Esophagus squamous epithelium (tissue), 4 donors: ENCODE data around the gene ESR2.

Experiments used
- POLR2A ChIP-seq, 4 donors: fragments of 450-650 bp; IDR thresholded peaks; one replicate each; pipeline ENCODE4 v1.6.1; 2017; ENCODE audit warnings: antibody characterized with exemption in 4 of 4, mild to moderate bottlenecking in 4 of 4, moderate library complexity in 3 of 4
- TF ChIP-seq, protein P1 (sequence below), 6 experiments: fragments of 450-650 bp in 4 of 6; fragments of 200-600 bp in 2 of 6; sonication (generic) in 2 of 6; IDR thresholded peaks; one replicate each; pipeline ENCODE4 v1.5.1; 2016 to 2019; ENCODE audit warnings: antibody characterized with exemption in 6 of 6, mild to moderate bottlenecking in 4 of 6, moderate library complexity in 4 of 6

DNA sequence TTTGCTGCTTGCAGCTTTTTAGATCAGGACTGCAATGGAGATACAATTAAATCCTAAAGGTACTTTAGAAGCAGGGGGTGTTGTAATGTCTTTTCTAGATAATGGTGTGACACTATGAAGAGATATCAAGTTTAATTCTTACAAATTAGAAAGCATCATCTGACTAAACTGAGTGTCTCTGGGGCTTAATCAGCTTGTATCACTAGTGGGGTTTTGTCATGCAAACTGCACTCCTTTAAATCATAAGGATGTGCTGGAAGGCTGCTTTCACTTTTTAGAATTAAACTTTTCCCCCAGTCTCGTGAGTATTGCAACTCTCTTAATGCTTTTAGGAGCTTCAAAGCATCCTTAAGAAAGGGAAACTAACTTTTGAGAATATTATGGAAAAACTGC, 218.6 kb downstream of the ESR2 start:
- TF ChIP-seq, protein P1, sequence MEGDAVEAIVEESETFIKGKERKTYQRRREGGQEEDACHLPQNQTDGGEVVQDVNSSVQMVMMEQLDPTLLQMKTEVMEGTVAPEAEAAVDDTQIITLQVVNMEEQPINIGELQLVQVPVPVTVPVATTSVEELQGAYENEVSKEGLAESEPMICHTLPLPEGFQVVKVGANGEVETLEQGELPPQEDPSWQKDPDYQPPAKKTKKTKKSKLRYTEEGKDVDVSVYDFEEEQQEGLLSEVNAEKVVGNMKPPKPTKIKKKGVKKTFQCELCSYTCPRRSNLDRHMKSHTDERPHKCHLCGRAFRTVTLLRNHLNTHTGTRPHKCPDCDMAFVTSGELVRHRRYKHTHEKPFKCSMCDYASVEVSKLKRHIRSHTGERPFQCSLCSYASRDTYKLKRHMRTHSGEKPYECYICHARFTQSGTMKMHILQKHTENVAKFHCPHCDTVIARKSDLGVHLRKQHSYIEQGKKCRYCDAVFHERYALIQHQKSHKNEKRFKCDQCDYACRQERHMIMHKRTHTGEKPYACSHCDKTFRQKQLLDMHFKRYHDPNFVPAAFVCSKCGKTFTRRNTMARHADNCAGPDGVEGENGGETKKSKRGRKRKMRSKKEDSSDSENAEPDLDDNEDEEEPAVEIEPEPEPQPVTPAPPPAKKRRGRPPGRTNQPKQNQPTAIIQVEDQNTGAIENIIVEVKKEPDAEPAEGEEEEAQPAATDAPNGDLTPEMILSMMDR (IDR thresholded peaks at IDR 0.05): no peak
- TF ChIP-seq POLR2A (IDR thresholded peaks at IDR 0.05): no peak
